DLD1 (cell line): Measurements from ENCODE around the gene PYCARD.
"Not testable (repeated sequence)": the region's sequence is repeated elsewhere in the genome, so short reads cannot be mapped to it uniquely, and the experiment has no call there.

Experiments
- in situ Hi-C: cut with HindIII; loops from 2 replicates; pipeline ENCODE4 v1.10.0; 2017; ENCODE audit warnings: low sequenced_read_pairs

PYCARD gene

GRCh38 chr16:31215287-31216162, 13.0 kb upstream of the PYCARD start:
- in situ Hi-C loops, result no loop called here

DNA sequence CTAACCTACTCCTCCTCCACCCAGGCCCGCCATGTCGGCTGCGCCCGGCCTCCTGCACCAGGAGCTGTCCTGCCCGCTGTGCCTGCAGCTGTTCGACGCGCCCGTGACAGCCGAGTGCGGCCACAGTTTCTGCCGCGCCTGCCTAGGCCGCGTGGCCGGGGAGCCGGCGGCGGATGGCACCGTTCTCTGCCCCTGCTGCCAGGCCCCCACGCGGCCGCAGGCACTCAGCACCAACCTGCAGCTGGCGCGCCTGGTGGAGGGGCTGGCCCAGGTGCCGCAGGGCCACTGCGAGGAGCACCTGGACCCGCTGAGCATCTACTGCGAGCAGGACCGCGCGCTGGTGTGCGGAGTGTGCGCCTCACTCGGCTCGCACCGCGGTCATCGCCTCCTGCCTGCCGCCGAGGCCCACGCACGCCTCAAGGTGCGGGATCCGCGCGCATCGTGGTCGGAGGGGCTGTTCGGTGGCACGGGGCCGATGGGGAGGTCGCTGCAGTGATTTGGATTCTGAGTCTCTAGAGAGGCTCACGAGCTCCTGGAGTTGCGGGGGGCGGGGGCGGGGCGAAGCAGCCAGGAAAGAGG, 12.2 kb upstream of the PYCARD start:
- in situ Hi-C loops, result no loop called here

DNA sequence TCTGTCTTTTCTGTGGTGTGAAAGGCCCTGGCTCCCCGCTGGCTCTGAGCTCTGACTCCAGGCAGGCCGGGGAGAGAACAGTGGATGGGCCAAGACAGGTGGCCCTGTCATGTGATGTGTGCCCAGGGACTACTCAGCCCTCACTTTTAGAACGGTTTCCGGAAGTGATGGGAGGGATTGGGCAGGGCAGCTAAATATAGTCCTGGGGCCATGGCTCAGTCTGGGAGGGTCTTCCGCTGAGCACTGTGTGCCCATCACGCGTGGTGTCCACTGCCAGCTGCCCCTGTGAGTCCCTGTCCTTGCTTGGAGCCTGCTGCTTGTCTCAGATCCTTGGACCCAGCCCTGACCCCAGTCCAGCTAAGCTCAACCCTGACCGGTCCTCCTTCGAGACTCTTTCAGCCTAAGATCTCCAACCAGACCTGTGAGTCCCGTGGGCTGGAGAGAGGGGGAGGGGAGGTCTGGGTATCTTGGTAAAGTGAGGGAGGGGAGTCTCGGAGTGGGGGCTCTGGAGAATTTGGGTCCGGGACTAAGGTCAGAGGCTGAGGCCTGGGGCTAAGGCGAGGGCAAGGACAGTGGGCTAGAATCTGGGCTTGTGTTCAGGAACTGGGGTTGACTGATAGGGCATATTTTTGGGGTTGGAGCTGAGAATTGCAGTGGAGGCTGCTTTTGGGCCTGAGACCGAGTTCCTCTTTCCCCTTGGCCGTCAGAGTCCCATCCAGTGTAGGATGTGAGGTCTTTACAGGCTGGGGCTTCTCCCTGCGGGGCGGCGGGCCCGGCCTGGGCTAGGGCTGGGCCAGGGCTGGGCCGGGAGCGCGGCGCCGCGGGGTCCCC, 11.5 kb upstream of the PYCARD start, which contains the start of gene TRIM72:
Gene TRIM72, plus strand, starts transcription at position 243 of the 831 bp plus-strand sequence. CDS start 620 bp downstream, outside the sequence.
- in situ Hi-C loops, result no loop called here

- in situ Hi-C loops, result no loop called here
These were observed 10.8 kb upstream of the PYCARD start for GRCh38 chr16:31213342-31213741.

DNA sequence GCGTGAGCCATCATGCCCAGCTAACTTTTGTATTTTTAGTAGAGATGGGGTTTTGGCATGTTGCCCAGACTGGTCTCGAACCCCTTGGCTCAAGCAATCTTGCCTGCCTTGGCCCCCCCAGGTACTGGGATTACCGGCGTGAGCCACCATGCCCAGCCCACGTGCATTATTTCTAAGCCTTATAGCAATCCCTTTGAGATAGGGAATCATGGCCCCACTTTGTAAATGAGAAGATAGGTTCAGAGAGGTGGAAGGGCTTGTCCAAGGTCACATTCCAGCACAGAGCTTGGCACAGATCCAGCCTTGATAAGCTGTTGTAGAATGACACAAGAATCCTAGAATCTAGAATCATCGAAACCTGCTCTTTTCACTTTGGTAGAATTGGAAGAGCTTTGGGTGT, 4.2 kb upstream of the PYCARD start:
- in situ Hi-C loops, result no loop called here

GRCh38 chr16:31204871-31205666, 2.5 kb upstream of the PYCARD start:
- in situ Hi-C loops, result no loop called here

GRCh38 chr16:31201582-31202413, 762 bp downstream of the PYCARD start:
- in situ Hi-C loops, result no loop called here

DNA sequence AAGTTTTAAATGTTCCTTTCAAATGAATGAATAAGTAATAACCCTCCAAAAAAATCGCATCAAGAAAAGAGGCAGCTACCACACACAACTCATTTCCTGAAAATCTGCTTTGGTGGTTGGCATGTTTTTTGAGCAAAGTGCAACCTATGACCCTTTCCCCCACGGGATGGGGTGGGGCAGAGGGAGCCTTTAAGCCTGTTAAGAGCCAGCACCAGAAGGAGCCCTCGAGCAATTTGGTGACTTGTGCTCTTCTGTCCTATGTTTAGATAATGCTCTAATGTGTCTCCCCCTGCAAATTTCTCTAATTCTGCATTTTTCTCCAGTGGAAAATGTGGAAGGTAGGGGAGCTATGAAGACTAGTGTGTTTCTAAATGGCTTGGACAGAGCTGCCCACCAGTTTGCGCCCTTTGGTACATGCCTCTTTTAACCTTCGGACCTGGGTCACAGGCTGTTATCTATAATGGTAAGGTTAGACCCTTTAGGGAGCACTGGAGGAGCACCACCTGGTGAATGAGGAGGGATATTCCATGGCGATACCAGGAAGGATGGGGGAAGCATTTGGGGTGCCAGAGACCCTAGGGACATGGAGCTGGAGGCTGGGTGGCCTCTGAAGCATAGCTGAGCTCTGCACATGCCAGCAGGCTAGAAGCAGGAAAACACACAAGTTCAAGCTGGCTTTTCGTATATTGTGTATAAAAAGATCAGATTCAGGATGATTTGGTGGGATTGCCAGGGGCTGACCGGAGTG, 1.6 kb downstream of the PYCARD start:
- in situ Hi-C loops, result no loop called here

DNA sequence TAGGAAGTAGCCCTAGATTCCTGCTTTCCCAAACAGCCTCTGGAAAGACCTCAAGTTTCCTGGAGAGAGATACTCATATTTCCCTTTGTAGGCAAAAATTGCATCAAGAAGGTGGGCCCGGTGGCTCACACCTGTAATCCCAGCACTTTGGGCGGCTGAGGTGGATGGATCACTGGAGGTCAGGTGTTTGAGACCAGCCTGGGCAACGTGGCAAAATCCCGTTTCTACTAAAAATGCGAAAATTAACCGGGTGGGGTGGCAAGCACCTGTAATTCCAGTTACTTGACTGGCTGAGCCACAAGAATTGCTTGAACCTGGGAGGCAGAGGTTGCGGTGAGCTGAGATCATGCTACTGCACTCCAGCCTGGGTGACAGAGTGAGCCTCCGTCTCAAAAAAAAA, 2.4 kb downstream of the PYCARD start:
- in situ Hi-C loops, result not testable (repeated sequence)

- in situ Hi-C loops, result no loop called here
These were observed 3.0 kb downstream of the PYCARD start for GRCh38 chr16:31199430-31200041.

GRCh38 chr16:31198207-31198882, 4.2 kb downstream of the PYCARD start:
- in situ Hi-C loops, result no loop called here

- in situ Hi-C loops, result no loop called here
These were observed 6.1 kb downstream of the PYCARD start for GRCh38 chr16:31196324-31197088.

DNA sequence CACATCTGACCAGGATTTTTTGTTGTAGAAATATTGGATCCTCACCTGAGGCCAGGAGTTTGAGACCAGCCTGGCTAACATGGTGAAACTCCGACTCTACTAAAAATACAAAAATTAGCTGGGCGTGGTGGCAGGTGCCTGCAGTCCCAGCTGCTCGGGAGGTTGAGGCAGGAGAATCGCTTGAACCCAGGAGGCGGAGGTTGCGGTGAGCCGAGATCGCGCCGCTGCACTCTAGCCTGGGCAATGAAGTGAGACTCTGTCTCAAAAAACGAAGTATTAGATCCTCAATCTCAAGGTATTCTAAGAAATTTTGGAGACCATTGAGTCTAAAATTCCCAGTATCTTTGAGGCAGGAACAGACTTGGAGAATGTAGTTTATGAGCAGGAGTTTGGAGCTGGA, 6.7 kb downstream of the PYCARD start:
- in situ Hi-C loops, result not testable (repeated sequence)

DNA sequence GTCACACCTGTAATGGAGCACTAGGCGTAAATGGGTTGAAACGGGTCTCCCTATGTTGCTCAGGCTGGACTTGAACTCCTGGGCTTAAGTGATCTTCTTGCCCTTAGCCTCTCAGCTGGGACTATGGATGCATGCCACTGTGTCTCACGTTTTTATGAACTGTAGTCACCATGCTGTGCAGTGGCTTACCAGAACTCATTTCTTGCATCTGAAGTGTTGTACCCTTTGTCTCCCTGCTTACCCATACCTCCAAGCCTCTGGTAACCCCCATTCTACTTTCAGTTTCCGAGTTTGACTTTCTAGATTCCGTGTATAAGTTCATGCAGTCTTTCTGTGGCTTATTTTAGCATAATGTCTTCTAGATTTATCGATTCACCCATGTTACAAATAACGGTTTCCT, 7.7 kb downstream of the PYCARD start:
- in situ Hi-C loops, result no loop called here

DNA sequence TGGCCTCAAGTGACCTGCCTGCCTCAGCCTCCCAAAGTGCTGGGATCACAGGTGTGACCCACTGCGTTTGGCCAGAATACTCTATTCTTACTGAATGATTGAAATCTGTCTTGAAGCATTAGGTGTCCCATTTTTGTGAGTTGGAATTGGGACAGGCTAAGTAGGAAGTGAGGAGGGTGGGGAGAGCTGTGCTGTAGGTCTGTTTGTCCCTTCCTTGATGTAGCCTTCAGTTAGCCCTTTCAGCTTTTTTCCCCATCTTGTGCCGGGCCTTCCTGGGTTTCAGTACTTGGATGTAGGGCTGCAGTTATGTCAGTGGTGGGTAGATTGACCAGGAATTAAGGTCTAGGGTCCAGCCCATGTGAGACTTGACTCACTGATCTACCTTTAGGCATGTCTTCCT, 8.7 kb downstream of the PYCARD start:
- in situ Hi-C loops, result no loop called here

- in situ Hi-C loops, result no loop called here
These were observed 9.5 kb downstream of the PYCARD start for GRCh38 chr16:31192856-31193642.
